ENCODE results near the gene TMEM88. TPM values are rescaled to one million over a fixed set of nuclear protein-coding genes. Genes with fewer than 3 reads are reported as not detected.

Gene TMEM88
- total RNA-seq, 1 donor from 2014 or later = 15.4 TPM

DNA sequence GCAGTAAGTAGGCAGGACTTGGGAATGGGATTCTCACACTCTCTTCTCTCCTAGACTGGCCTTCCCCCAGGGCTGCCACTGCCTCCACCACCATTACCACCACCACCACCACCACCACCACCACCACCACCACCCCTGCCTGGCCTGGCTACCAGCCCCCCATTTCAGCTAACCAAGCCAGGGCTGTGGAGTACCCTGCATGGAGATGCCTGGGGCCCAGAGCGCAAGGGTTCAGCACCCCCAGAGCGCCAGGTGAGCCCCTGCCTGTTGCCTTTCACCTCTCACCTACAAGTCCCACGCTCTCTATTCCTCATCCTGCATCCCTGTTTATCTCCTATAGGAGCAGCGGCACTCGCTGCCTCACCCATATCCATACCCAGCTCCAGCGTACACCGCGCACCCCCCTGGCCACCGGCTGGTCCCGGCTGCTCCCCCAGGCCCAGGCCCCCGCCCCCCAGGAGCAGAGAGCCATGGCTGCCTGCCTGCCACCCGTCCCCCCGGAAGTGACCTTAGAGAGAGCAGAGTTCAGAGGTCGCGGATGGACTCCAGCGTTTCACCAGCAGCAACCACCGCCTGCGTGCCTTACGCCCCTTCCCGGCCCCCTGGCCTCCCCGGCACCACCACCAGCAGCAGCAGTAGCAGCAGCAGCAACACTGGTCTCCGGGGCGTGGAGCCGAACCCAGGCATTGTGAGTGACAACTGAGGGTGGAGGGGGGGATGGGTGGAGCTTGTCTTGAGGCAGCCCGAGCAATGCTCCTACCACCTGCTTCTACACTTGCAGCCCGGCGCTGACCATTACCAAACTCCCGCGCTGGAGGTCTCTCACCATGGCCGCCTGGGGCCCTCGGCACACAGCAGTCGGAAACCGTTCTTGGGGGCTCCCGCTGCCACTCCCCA, 7.9 kb upstream of the TMEM88 start:
- TF ChIP-seq, protein P1, sequence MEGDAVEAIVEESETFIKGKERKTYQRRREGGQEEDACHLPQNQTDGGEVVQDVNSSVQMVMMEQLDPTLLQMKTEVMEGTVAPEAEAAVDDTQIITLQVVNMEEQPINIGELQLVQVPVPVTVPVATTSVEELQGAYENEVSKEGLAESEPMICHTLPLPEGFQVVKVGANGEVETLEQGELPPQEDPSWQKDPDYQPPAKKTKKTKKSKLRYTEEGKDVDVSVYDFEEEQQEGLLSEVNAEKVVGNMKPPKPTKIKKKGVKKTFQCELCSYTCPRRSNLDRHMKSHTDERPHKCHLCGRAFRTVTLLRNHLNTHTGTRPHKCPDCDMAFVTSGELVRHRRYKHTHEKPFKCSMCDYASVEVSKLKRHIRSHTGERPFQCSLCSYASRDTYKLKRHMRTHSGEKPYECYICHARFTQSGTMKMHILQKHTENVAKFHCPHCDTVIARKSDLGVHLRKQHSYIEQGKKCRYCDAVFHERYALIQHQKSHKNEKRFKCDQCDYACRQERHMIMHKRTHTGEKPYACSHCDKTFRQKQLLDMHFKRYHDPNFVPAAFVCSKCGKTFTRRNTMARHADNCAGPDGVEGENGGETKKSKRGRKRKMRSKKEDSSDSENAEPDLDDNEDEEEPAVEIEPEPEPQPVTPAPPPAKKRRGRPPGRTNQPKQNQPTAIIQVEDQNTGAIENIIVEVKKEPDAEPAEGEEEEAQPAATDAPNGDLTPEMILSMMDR (IDR thresholded peaks at IDR 0.05; ENCODE audit: unreplicated experiment) = no peak
- Mint-ChIP-seq H3K27me3 (ENCODE audit: low read depth) (no peaks in the 10 kb centered on the region), H3K36me3 (peaks cover 15% of the 10 kb centered on the region), H3K27ac (no peak overlapping the region), H3K4me1 (peaks cover 16% of the 10 kb centered on the region), H3K4me3 (no peak overlapping the region), H3K9me3 (no peaks in the 10 kb centered on the region)
- DNase-seq (ENCODE audit: low spot score in 2 of 2, unreplicated experiment in 2 of 2) = no peak

DNA sequence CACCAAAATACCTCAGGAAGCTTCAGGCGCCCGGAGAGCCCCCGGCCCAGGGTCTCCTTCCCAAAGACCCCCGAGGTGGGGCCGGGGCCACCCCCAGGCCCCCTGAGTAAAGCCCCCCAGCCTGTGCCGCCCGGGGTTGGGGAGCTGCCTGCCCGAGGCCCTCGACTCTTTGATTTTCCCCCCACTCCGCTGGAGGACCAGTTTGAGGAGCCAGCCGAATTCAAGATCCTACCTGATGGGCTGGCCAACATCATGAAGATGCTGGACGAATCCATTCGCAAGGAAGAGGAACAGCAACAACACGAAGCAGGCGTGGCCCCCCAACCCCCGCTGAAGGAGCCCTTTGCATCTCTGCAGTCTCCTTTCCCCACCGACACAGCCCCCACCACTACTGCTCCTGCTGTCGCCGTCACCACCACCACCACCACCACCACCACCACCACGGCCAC, 6.7 kb upstream of the TMEM88 start:
- TF ChIP-seq, protein P1 (IDR thresholded peaks at IDR 0.05; ENCODE audit: unreplicated experiment) = no peak
- no peaks in the 10 kb centered on the region for H3K27me3 Mint-ChIP-seq (ENCODE audit: low read depth)
- H3K36me3 Mint-ChIP-seq = peaks cover 17% of the 10 kb centered on the region
- peaks cover 8% of the 10 kb centered on the region for H3K4me1 Mint-ChIP-seq
- no peak overlapping the region for H3K27ac Mint-ChIP-seq
- DNase-seq (ENCODE audit: low spot score in 2 of 2, unreplicated experiment in 2 of 2) = no peak
- H3K9me3 Mint-ChIP-seq = no peaks in the 10 kb centered on the region
- H3K4me3 Mint-ChIP-seq = no peak overlapping the region

GRCh38 chr17:7848739-7849129, 6.1 kb upstream of the TMEM88 start:
- peaks cover 17% of the 10 kb centered on the region for H3K36me3 Mint-ChIP-seq
- peaks cover 7% of the 10 kb centered on the region for H3K4me1 Mint-ChIP-seq
- no peaks in the 10 kb centered on the region for H3K9me3 Mint-ChIP-seq
- no peak overlapping the region for H3K27ac Mint-ChIP-seq
- no peaks in the 10 kb centered on the region for H3K27me3 Mint-ChIP-seq (ENCODE audit: low read depth)
- no peak for DNase-seq (ENCODE audit: low spot score in 2 of 2, unreplicated experiment in 2 of 2)
- no peak overlapping the region for H3K4me3 Mint-ChIP-seq
- TF ChIP-seq, protein P1 (IDR thresholded peaks at IDR 0.05; ENCODE audit: unreplicated experiment) = no peak

GRCh38 chr17:7849130-7849750, 5.6 kb upstream of the TMEM88 start:
- H3K9me3 Mint-ChIP-seq = no peaks in the 10 kb centered on the region
- peaks cover 17% of the 10 kb centered on the region for H3K36me3 Mint-ChIP-seq
- no peak overlapping the region for H3K4me3 Mint-ChIP-seq
- no peak overlapping the region for H3K27ac Mint-ChIP-seq
- peaks cover 11% of the 10 kb centered on the region for H3K4me1 Mint-ChIP-seq
- TF ChIP-seq, protein P1 (IDR thresholded peaks at IDR 0.05; ENCODE audit: unreplicated experiment) = no peak
- H3K27me3 Mint-ChIP-seq (ENCODE audit: low read depth) = no peaks in the 10 kb centered on the region
- no peak for DNase-seq (ENCODE audit: low spot score in 2 of 2, unreplicated experiment in 2 of 2)

- no peaks in the 10 kb centered on the region for H3K27me3 Mint-ChIP-seq (ENCODE audit: low read depth)
- no peak overlapping the region for H3K4me3 Mint-ChIP-seq
- H3K4me1 Mint-ChIP-seq = peaks cover 15% of the 10 kb centered on the region
- H3K36me3 Mint-ChIP-seq = peaks cover 17% of the 10 kb centered on the region
- no peaks in the 10 kb centered on the region for H3K9me3 Mint-ChIP-seq
- no peak for DNase-seq (ENCODE audit: low spot score in 2 of 2, unreplicated experiment in 2 of 2)
- H3K27ac Mint-ChIP-seq = no peak overlapping the region
- TF ChIP-seq, protein P1 (IDR thresholded peaks at IDR 0.05; ENCODE audit: unreplicated experiment) = no peak
Observed at GRCh38 chr17:7849751-7850504, 4.9 kb upstream of the TMEM88 start.
